Gastrocnemius medialis (tissue), 4 donors: Measurements from ENCODE around the gene KCTD15. TPM values are rescaled to one million over a fixed set of nuclear protein-coding genes. Genes with fewer than 3 reads are reported as not detected.
A peak's percentile ranks its signal among the peaks of the same experiment; 100 is the strongest.

Experiments used
- ATAC-seq, 2 donors: fragments of 150-250 bp; one replicate each; pipeline ENCODE4 v1.9.1; 2016
- DNase-seq, 2 donors: peaks; one replicate each; pipeline ENCODE4 v3.0.0-alpha.2; 2019
- H3K27ac ChIP-seq, 4 donors: fragments of 200-600 bp; sonication (generic); 1 replicate in 1 of 4; 2 replicates in 3 of 4; pipeline ENCODE4 v1.5.1; 2016 to 2018; ENCODE audit warnings: mild to moderate bottlenecking in 2 of 4, moderate library complexity in 1 of 4
- H3K27me3 ChIP-seq, 3 donors: fragments of 200-600 bp; sonication (generic) in 2 of 3; 1 replicate in 1 of 3; 2 replicates in 2 of 3; pipeline versions ENCODE4 v1.5.1 to v1.6.0; 2016 to 2019; ENCODE audit warnings: mild to moderate bottlenecking in 1 of 3, moderate library complexity in 1 of 3
- H3K36me3 ChIP-seq, 2 donors: fragments of 200-600 bp; sonication (generic) in 1 of 2; one replicate each; pipeline ENCODE4 v1.5.1; 2017 to 2018
- H3K4me1 ChIP-seq, 2 donors: fragments of 200-600 bp; sonication (generic) in 1 of 2; one replicate each; pipeline ENCODE4 v1.5.1; 2016 to 2017; ENCODE audit warnings: mild to moderate bottlenecking in 2 of 2
- H3K4me3 ChIP-seq, 4 donors: fragments of 200-600 bp; sonication (generic) in 3 of 4; 1 replicate in 1 of 4; 2 replicates in 3 of 4; pipeline ENCODE4 v1.5.1; 2016 to 2019; ENCODE audit warnings: mild to moderate bottlenecking in 2 of 4
- H3K9me3 ChIP-seq, 3 donors: fragments of 200-600 bp; sonication (generic) in 2 of 3; 1 replicate in 1 of 3; 2 replicates in 2 of 3; pipeline ENCODE4 v1.5.1; 2016 to 2019
- POLR2A ChIP-seq, 2 donors: fragments of 450-650 bp; IDR thresholded peaks; one replicate each; pipeline ENCODE4 v1.6.1; 2017; ENCODE audit warnings: antibody characterized with exemption in 2 of 2, mild to moderate bottlenecking in 2 of 2, moderate library complexity in 2 of 2
- in situ Hi-C, 4 donors: fragments of 200-750 bp; cut with MboI; loops; one replicate each; pipeline versions ENCODE4 v1.15.0 to v1.8.0; 2017; ENCODE audit warnings: low sequenced_read_pairs in 4 of 4
- intact Hi-C: fragments of 100-400 bp; cut with DNase I; formaldehyde crosslinking; loops from one replicate; pipeline ENCODE4 v1.15.1; 2023; ENCODE audit warnings: low total_unique reads
- total RNA-seq, 4 donors: library from RNA; depleted of rRNA; stranded (reverse); fragments of >200 nt; gene quantifications; one replicate each; pipeline versions ENCODE4 v1.1.0 to v1.2.3, GENCODE V29; 2016
- TF ChIP-seq, protein P1 (sequence below), 5 experiments: fragments of 450-650 bp in 3 of 5; fragments of 200-600 bp in 2 of 5; sonication (generic) in 2 of 5; IDR thresholded peaks in 4 of 5; conservative IDR thresholded peaks in 1 of 5; 1 replicate in 4 of 5; 2 replicates in 1 of 5; pipeline ENCODE4 v1.5.1; 2016 to 2019; ENCODE audit warnings: antibody characterized with exemption in 5 of 5, mild to moderate bottlenecking in 3 of 5, moderate library complexity in 3 of 5

KCTD15 gene
- total RNA-seq, 4 donors from 2014 or later: 1.9 to 14.8 (median 5.8) TPM

GRCh38 chr19:33777351-33777750 lies 19.3 kb upstream of the KCTD15 start:
- in situ Hi-C loops (loop anchor here in 3 of 4 donors (10.0 to 25.0 kb wide), 4 partner anchors 210 to 353 kb away; no protein-coding TSS in a partner anchor), intact Hi-C loops (no loop called here)
- Histone ChIP-seq H3K4me3 (no peak overlapping the region), H3K27ac (no peak overlapping the region), H3K27me3 (peaks cover 4 to 17% (median 16%) of the 10 kb centered on the region in 3 donors), H3K4me1 (peaks cover 3% of the 10 kb centered on the region in 2 donors), H3K36me3 (no peaks in the 10 kb centered on the region), H3K9me3 (no peaks in the 10 kb centered on the region)
- ATAC-seq: no peak
- DNase-seq: no peak
- TF ChIP-seq, protein P1, sequence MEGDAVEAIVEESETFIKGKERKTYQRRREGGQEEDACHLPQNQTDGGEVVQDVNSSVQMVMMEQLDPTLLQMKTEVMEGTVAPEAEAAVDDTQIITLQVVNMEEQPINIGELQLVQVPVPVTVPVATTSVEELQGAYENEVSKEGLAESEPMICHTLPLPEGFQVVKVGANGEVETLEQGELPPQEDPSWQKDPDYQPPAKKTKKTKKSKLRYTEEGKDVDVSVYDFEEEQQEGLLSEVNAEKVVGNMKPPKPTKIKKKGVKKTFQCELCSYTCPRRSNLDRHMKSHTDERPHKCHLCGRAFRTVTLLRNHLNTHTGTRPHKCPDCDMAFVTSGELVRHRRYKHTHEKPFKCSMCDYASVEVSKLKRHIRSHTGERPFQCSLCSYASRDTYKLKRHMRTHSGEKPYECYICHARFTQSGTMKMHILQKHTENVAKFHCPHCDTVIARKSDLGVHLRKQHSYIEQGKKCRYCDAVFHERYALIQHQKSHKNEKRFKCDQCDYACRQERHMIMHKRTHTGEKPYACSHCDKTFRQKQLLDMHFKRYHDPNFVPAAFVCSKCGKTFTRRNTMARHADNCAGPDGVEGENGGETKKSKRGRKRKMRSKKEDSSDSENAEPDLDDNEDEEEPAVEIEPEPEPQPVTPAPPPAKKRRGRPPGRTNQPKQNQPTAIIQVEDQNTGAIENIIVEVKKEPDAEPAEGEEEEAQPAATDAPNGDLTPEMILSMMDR (IDR thresholded peaks at IDR 0.05 in 4 of 5, conservative IDR thresholded peaks at IDR 0.05 in 1 of 5): no peak
- TF ChIP-seq POLR2A (IDR thresholded peaks at IDR 0.05): no peak

DNA sequence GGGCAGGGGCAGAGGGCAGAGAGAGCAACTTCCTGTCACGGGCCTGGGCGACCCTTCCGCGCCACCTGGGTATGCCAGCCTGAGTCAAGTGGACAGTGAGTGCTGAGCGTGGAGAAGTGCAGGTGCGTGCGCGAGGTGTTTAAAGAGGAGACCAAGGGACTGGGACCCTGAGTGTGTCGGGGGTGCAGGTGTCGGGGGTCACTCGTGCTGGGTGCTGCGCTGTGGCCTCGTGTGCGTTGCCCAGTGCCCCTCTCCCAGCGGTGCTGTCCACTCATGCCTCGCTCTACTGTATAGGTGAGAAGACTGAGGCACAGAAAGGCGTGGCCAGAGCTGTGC lies 18.9 kb upstream of the KCTD15 start:
- in situ Hi-C loops (loop anchor here in 3 of 4 donors (10.0 to 25.0 kb wide), 4 partner anchors 210 to 353 kb away; no protein-coding TSS in a partner anchor), intact Hi-C loops (loop anchor here (1.0 kb wide), 3 partner anchors 221 to 368 kb away; no protein-coding TSS in a partner anchor)
- no peak for ATAC-seq

DNA sequence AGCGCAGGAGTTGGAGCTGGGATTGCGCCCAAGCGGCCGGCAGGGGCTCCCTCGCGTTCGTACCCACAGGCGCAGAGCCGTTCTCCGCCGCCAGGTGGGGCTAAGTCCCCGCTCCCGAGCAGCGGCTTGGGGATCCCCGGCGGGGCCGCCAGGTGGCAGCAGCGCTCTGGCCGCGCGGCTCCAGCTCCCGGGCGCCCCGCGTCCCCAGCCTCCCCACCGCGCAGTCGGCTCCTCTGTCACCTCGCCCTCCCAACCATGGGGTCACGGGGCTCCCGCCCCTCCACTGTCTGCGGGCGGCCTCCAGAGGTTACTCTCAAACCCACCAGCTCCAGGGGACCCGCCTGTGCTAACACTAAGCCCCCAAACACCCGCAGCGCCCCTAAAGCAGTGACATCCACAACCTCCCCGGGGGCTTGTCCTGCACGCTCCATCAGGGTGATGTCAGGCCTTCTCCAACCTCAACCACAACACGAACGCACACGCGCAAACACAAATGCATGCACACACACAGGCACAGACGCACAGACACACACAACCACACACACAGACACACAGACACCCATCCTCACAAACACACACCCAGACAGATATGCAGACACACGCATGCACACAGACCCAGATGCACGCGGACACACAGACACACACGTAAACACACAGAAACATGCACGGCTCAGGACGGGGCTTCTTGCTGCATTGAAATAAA lies 18.4 kb upstream of the KCTD15 start:
- H3K36me3 ChIP-seq: no peaks in the 10 kb centered on the region
- peaks cover 3% of the 10 kb centered on the region in 2 donors for H3K4me1 ChIP-seq
- intact Hi-C loops (loop anchor here (1.0 kb wide), 3 partner anchors 220 to 367 kb away; no protein-coding TSS in a partner anchor), in situ Hi-C loops (loop anchor here in 3 of 4 donors (10.0 to 25.0 kb wide), 4 partner anchors 209 to 353 kb away; no protein-coding TSS in a partner anchor)
- peak; percentile 46 to 50 for DNase-seq
- H3K9me3 ChIP-seq: no peaks in the 10 kb centered on the region
- H3K4me3 ChIP-seq: peak overlapping the region in 1 of 4 donors; percentile 27
- TF ChIP-seq, protein P1 (IDR thresholded peaks at IDR 0.05 in 4 of 5, conservative IDR thresholded peaks at IDR 0.05 in 1 of 5): peak; percentile 94 to 99 (median 99)
- TF ChIP-seq POLR2A (IDR thresholded peaks at IDR 0.05): no peak
- ATAC-seq: peak; percentile 77 to 83
- H3K27ac ChIP-seq: no peak overlapping the region
- peaks cover 4 to 17% (median 16%) of the 10 kb centered on the region in 3 donors for H3K27me3 ChIP-seq

More for the DNA sequence above, 18.9 kb upstream of the KCTD15 start:
- H3K4me1 ChIP-seq: peaks cover 3% of the 10 kb centered on the region in 2 donors
- peaks cover 4 to 17% (median 16%) of the 10 kb centered on the region in 3 donors for H3K27me3 ChIP-seq
- no peaks in the 10 kb centered on the region for H3K36me3 ChIP-seq
- DNase-seq: no peak
- H3K4me3 ChIP-seq: no peak overlapping the region
- TF ChIP-seq, protein P1 (IDR thresholded peaks at IDR 0.05 in 4 of 5, conservative IDR thresholded peaks at IDR 0.05 in 1 of 5): no peak
- TF ChIP-seq POLR2A (IDR thresholded peaks at IDR 0.05): no peak
- no peak overlapping the region for H3K27ac ChIP-seq
- H3K9me3 ChIP-seq: no peaks in the 10 kb centered on the region

DNA sequence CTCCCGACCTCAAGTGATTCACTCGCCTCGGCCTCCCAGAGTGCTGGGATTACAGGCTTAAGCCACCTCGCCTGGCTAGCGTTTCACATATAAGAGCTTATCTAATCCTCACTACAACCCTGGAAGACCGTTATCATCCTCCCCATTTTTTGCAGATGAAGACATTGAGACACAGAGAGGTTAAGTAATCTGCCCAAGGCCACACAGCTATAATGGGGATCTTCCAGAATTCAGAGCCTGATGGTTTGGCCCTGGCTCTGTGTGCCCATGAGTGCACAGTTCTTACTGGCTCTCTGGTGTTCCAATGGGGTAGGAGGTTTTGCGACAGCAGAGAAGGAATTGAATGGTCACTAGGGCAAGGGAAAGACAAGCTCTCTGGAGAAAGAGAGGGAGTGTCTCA lies 16.8 kb upstream of the KCTD15 start:
- Histone ChIP-seq H3K36me3 (no peaks in the 10 kb centered on the region), H3K4me1 (peaks cover 3% of the 10 kb centered on the region in 2 donors), H3K27me3 (peaks cover 4 to 17% (median 16%) of the 10 kb centered on the region in 3 donors), H3K4me3 (no peak overlapping the region), H3K27ac (no peak overlapping the region), H3K9me3 (no peaks in the 10 kb centered on the region)
- DNase-seq (no peak), ATAC-seq (no peak)
- TF ChIP-seq POLR2A (IDR thresholded peaks at IDR 0.05): no peak
- TF ChIP-seq, protein P1 (IDR thresholded peaks at IDR 0.05 in 4 of 5, conservative IDR thresholded peaks at IDR 0.05 in 1 of 5): no peak
- intact Hi-C loops (no loop called here), in situ Hi-C loops (loop anchor here (10.0 to 25.0 kb wide), 4 partner anchors 207 to 355 kb away; no protein-coding TSS in a partner anchor)
